Tibial artery (tissue), 4 donors: ENCODE data around the gene DNAJC22.

Source experiments
- DNase-seq, 2 donors: peaks; one replicate each; pipeline ENCODE4 v3.0.0-alpha.2; 2019
- H3K27ac ChIP-seq, 2 donors: fragments of 200-600 bp; sonication (generic) in 1 of 2; 1 replicate in 1 of 2; 2 replicates in 1 of 2; pipeline ENCODE4 v1.5.1; 2018 to 2019; ENCODE audit warnings: mild to moderate bottlenecking in 1 of 2
- H3K27me3 ChIP-seq, 2 donors: fragments of 200-600 bp; sonication (generic) in 1 of 2; one replicate each; pipeline versions ENCODE4 v1.5.1 to v1.6.0; 2016 to 2019
- H3K36me3 ChIP-seq, 3 donors: fragments of 200-600 bp; sonication (generic) in 2 of 3; one replicate each; pipeline ENCODE4 v1.5.1; 2016 to 2019; ENCODE audit warnings: mild to moderate bottlenecking in 2 of 3
- H3K4me1 ChIP-seq, 4 donors: fragments of 200-600 bp; sonication (generic) in 2 of 4; 1 replicate in 3 of 4; 2 replicates in 1 of 4; pipeline ENCODE4 v1.5.1; 2016 to 2019
- H3K4me3 ChIP-seq, 2 donors: fragments of 200-600 bp; sonication (generic) in 1 of 2; 1 replicate in 1 of 2; 2 replicates in 1 of 2; pipeline ENCODE4 v1.5.1; 2018 to 2019; ENCODE audit warnings: mild to moderate bottlenecking in 2 of 2
- H3K9me3 ChIP-seq, 3 donors: fragments of 200-600 bp; sonication (generic) in 1 of 3; one replicate each; pipeline ENCODE4 v1.5.1; 2016 to 2019
- CTCF ChIP-seq, 2 experiments: fragments of 200-600 bp in 1 of 2; fragments of 450-650 bp in 1 of 2; IDR thresholded peaks; one replicate each; pipeline ENCODE4 v1.5.1; 2017 to 2019; ENCODE audit warnings: antibody characterized with exemption in 2 of 2, mild to moderate bottlenecking in 1 of 2, moderate library complexity in 1 of 2
- intact Hi-C: fragments of 100-400 bp; cut with DNase I; formaldehyde crosslinking; loops from one replicate; pipeline ENCODE4 v1.15.0; 2023; ENCODE audit warnings: low total_unique reads

Gene DNAJC22

GRCh38 chr12:49347311-49348193 is 864 bp downstream of the DNAJC22 start:
- Histone ChIP-seq H3K9me3 (no peaks in the 10 kb centered on the region), H3K27ac (no peak overlapping the region), H3K4me3 (peak overlapping the region in 1 of 2 donors; percentile 51), H3K4me1 (peaks cover 7 to 48% (median 43%) of the 10 kb centered on the region in 4 donors), H3K27me3 (peaks cover 3 to 88% of the 10 kb centered on the region in 2 donors), H3K36me3 (no peaks in the 10 kb centered on the region)
- peak; percentile 82 to 92 for TF ChIP-seq CTCF (IDR thresholded peaks at IDR 0.05)
- intact Hi-C loops, result no loop called here
- DNase-seq, result peak in 1 of 2 donors; percentile 84

- no peak overlapping the region for H3K27ac ChIP-seq
These were observed 2.1 kb downstream of the DNAJC22 start for GRCh38 chr12:49348781-49349180.

GRCh38 chr12:49349266-49349665 is 2.6 kb downstream of the DNAJC22 start:
- peak in 1 of 2 donors; percentile 34 for DNase-seq

More at GRCh38 chr12:49348781-49349180, 2.1 kb downstream of the DNAJC22 start:
- no peaks in the 10 kb centered on the region for H3K36me3 ChIP-seq
- TF ChIP-seq CTCF (IDR thresholded peaks at IDR 0.05), result no peak
- no peaks in the 10 kb centered on the region for H3K9me3 ChIP-seq
- H3K4me3 ChIP-seq, result no peak overlapping the region
- H3K27me3 ChIP-seq, result peaks cover 3 to 82% of the 10 kb centered on the region in 2 donors
- peaks cover 7 to 38% (median 34%) of the 10 kb centered on the region in 4 donors for H3K4me1 ChIP-seq
- peak in 1 of 2 donors; percentile 39 for DNase-seq
- intact Hi-C loops, result no loop called here

GRCh38 chr12:49352351-49352750 is 5.7 kb downstream of the DNAJC22 start:
- Histone ChIP-seq H3K27ac (no peak overlapping the region), H3K4me1 (peaks cover 0 to 10% (median 9%) of the 10 kb centered on the region in 4 donors), H3K9me3 (no peaks in the 10 kb centered on the region), H3K4me3 (no peak overlapping the region), H3K36me3 (no peaks in the 10 kb centered on the region), H3K27me3 (peaks cover 0 to 63% of the 10 kb centered on the region in 2 donors)
- intact Hi-C loops, result no loop called here
- DNase-seq, result peak in 1 of 2 donors; percentile 24
- TF ChIP-seq CTCF (IDR thresholded peaks at IDR 0.05), result no peak

More at GRCh38 chr12:49349266-49349665, 2.6 kb downstream of the DNAJC22 start:
- Histone ChIP-seq H3K27ac (no peak overlapping the region), H3K4me1 (peaks cover 7 to 38% (median 34%) of the 10 kb centered on the region in 4 donors), H3K36me3 (no peaks in the 10 kb centered on the region), H3K9me3 (no peaks in the 10 kb centered on the region), H3K27me3 (peaks cover 3 to 78% of the 10 kb centered on the region in 2 donors), H3K4me3 (no peak overlapping the region)
- intact Hi-C loops, result no loop called here
- no peak for TF ChIP-seq CTCF (IDR thresholded peaks at IDR 0.05)

GRCh38 chr12:49355913-49356312 is 9.2 kb downstream of the DNAJC22 start:
- no peaks in the 10 kb centered on the region for H3K9me3 ChIP-seq
- no peak for TF ChIP-seq CTCF (IDR thresholded peaks at IDR 0.05)
- DNase-seq, result no peak
- intact Hi-C loops, result no loop called here
- no peaks in the 10 kb centered on the region for H3K36me3 ChIP-seq
- H3K27ac ChIP-seq, result no peak overlapping the region
- peaks cover 0 to 8% (median 3%) of the 10 kb centered on the region in 4 donors for H3K4me1 ChIP-seq
- peaks cover 0 to 34% of the 10 kb centered on the region in 2 donors for H3K27me3 ChIP-seq
- H3K4me3 ChIP-seq, result no peak overlapping the region
